Astrocyte (in vitro differentiated cells and primary cell): ENCODE measurements around the gene RARRES1. TPM values are rescaled to one million over a fixed set of nuclear protein-coding genes. Genes with fewer than 3 reads are reported as not detected.
A peak's percentile ranks its signal among the peaks of the same experiment; 100 is the strongest.

Source experiments
- DNase-seq: peaks from one replicate; pipeline ENCODE4 v3.0.0-alpha.2; 2010; ENCODE audit warnings: low read depth
- FAIRE-seq: peaks from 2 replicates; lab custom pipeline; 2011; peaks lifted over from hg19 to GRCh38; lab: Jason Lieb, UNC
- H2AFZ ChIP-seq: 2 replicates; pipeline ENCODE4 v1.6.0; 2012; ENCODE audit warnings: low read depth, low read length, inconsistent platforms
- H3K27ac ChIP-seq: 2 replicates; pipeline ENCODE4 v1.5.1; 2011; ENCODE audit warnings: low read depth, low read length, inconsistent platforms
- H3K27me3 ChIP-seq: 2 replicates; pipeline ENCODE4 v1.6.0; 2011; ENCODE audit warnings: low read length, inconsistent platforms; ENCODE audit not compliant: insufficient read depth
- H3K36me3 ChIP-seq: 2 replicates; pipeline ENCODE4 v1.5.1; 2011; ENCODE audit warnings: low read length, inconsistent platforms; ENCODE audit not compliant: insufficient read depth
- H3K4me1 ChIP-seq: 2 replicates; pipeline ENCODE4 v1.5.1; 2011; ENCODE audit warnings: low read length, inconsistent platforms; ENCODE audit not compliant: insufficient read depth
- H3K4me2 ChIP-seq: 2 replicates; pipeline ENCODE4 v1.6.0; 2012; ENCODE audit warnings: low read length, inconsistent platforms
- H3K4me3 ChIP-seq: 2 replicates; pipeline ENCODE4 v1.5.1; 2011; ENCODE audit warnings: low read depth, mild to moderate bottlenecking, low read length, inconsistent platforms; ENCODE audit not compliant: insufficient read depth
- H3K79me2 ChIP-seq: 2 replicates; pipeline ENCODE4 v1.6.0; 2012; ENCODE audit warnings: mild to moderate bottlenecking, low read length, inconsistent platforms; ENCODE audit not compliant: insufficient read depth
- H3K9ac ChIP-seq: 2 replicates; pipeline ENCODE4 v1.6.0; 2012; ENCODE audit warnings: mild to moderate bottlenecking, low read length, inconsistent platforms
- H3K9me3 ChIP-seq: 2 replicates; pipeline ENCODE4 v1.5.1; 2012; ENCODE audit warnings: low read depth, mild to moderate bottlenecking, low read length, inconsistent platforms; ENCODE audit not compliant: insufficient read depth
- H4K20me1 ChIP-seq: 2 replicates; pipeline ENCODE4 v1.6.0; 2012; ENCODE audit warnings: low read length, inconsistent platforms; ENCODE audit not compliant: insufficient read depth
- H3K27ac Mint-ChIP-seq: one replicate; pipeline ENCODE4 v1.8.0; 2021; ENCODE audit warnings: mild to moderate bottlenecking, mixed read lengths; ENCODE audit not compliant: unreplicated experiment
- H3K27me3 Mint-ChIP-seq: one replicate; pipeline ENCODE4 v1.8.0; 2021; ENCODE audit warnings: low read depth, mixed read lengths; ENCODE audit not compliant: unreplicated experiment
- H3K36me3 Mint-ChIP-seq: one replicate; pipeline ENCODE4 v1.8.0; 2021; ENCODE audit warnings: low read depth, mixed read lengths; ENCODE audit not compliant: unreplicated experiment
- H3K4me1 Mint-ChIP-seq: one replicate; pipeline ENCODE4 v1.8.0; 2021; ENCODE audit warnings: low read depth, mixed read lengths; ENCODE audit not compliant: unreplicated experiment
- H3K4me3 Mint-ChIP-seq: one replicate; pipeline ENCODE4 v1.8.0; 2021; ENCODE audit warnings: mild to moderate bottlenecking, moderate library complexity, mixed read lengths; ENCODE audit not compliant: unreplicated experiment
- H3K9me3 Mint-ChIP-seq: one replicate; pipeline ENCODE4 v1.8.0; 2021; ENCODE audit warnings: mild to moderate bottlenecking, mixed read lengths; ENCODE audit not compliant: unreplicated experiment
- EZH2 ChIP-seq: IDR thresholded peaks from 2 replicates; pipeline ENCODE4 v1.6.1; 2012; ENCODE audit warnings: mild to moderate bottlenecking, low read length, inconsistent platforms; ENCODE audit not compliant: insufficient read depth
- total RNA-seq: library from RNA; stranded (reverse); gene quantifications from 2 replicates; pipeline ENCODE4 v1.2.1, GENCODE V29; 2021
- TF ChIP-seq, protein P1 (sequence below): IDR thresholded peaks from 2 replicates; pipeline ENCODE4 v1.5.1; 2011; ENCODE audit warnings: low read depth, mild to moderate bottlenecking, inconsistent platforms, low read length, moderate library complexity; ENCODE audit not compliant: insufficient read depth

The RARRES1 gene
- total RNA-seq, 1 donor from 2014 or later: 1.2 TPM

DNA sequence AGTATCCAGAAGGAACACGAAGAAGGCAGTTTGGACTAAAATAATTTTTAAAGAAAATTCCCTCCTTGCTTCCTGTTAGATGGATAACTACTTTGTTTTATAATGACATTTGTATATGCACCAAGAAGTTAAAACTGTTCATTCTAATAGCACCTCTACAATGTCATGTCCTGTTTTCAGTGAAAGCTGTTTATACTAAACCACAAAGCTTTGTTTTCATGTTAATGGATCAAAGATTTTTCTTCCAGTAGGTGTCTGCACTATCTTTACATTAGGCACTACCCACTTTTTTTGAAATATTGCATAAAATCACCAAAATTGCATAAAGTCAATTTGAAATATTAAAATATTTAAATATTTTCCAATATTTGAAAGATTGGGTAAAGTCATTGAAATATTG, 10.1 kb downstream of the RARRES1 start:
- DNase-seq (no peak), FAIRE-seq (no peak)
- no peaks in the 10 kb centered on the region for H3K9me3 ChIP-seq
- Mint-ChIP-seq H3K4me3 (no peak overlapping the region), H3K4me1 (peaks cover 29% of the 10 kb centered on the region), H3K27ac (no peak overlapping the region), H3K27me3 (no peaks in the 10 kb centered on the region), H3K36me3 (peaks cover 2% of the 10 kb centered on the region), H3K9me3 (no peaks in the 10 kb centered on the region)
- no peaks in the 10 kb centered on the region for H4K20me1 ChIP-seq
- no peak overlapping the region for H2AFZ ChIP-seq
- H3K79me2 ChIP-seq: peaks cover 3% of the 10 kb centered on the region
- no peak overlapping the region for H3K9ac ChIP-seq
- H3K4me2 ChIP-seq: no peak overlapping the region
- peaks cover 57% of the 10 kb centered on the region for H3K4me1 ChIP-seq
- H3K36me3 ChIP-seq: no peaks in the 10 kb centered on the region
- TF ChIP-seq, protein P1, sequence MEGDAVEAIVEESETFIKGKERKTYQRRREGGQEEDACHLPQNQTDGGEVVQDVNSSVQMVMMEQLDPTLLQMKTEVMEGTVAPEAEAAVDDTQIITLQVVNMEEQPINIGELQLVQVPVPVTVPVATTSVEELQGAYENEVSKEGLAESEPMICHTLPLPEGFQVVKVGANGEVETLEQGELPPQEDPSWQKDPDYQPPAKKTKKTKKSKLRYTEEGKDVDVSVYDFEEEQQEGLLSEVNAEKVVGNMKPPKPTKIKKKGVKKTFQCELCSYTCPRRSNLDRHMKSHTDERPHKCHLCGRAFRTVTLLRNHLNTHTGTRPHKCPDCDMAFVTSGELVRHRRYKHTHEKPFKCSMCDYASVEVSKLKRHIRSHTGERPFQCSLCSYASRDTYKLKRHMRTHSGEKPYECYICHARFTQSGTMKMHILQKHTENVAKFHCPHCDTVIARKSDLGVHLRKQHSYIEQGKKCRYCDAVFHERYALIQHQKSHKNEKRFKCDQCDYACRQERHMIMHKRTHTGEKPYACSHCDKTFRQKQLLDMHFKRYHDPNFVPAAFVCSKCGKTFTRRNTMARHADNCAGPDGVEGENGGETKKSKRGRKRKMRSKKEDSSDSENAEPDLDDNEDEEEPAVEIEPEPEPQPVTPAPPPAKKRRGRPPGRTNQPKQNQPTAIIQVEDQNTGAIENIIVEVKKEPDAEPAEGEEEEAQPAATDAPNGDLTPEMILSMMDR: no peak
- TF ChIP-seq EZH2: no peak
- H3K27me3 ChIP-seq: no peaks in the 10 kb centered on the region
- no peak overlapping the region for H3K4me3 ChIP-seq
- no peak overlapping the region for H3K27ac ChIP-seq

DNA sequence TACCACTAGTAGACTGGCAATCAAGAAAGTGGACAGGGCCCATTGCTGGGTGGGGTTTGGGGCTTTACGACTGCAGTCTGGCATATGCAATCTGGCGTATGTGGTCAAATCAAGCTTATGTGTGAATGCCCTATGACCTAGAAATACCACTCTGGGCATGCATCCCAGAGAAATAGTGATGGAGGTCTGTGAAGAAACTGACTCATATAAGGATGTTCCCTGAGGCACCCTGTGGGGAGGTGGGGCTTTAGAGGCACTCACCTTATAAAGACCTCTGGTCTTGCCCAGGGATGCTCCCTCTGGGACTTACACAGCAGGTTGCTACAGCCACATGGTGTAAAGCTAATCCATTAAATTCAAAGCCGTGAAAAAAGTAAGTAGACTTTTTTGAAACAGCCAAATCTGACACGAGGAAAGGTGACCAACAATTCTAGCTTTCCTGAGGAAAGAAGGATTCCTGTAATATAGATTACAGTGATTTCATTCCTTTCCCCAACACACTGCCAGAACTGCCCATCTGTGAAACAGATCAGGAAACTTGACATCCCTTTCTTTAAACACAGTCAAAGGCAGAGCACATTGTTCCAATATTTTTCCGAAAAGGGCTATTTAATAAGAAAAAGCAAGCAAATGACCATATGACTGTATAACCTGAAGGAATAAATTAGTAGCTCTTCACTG, 13.6 kb downstream of the RARRES1 start:
- Mint-ChIP-seq H3K36me3 (peaks cover 2% of the 10 kb centered on the region), H3K9me3 (no peaks in the 10 kb centered on the region), H3K4me1 (peaks cover 47% of the 10 kb centered on the region), H3K4me3 (no peak overlapping the region), H3K27ac (no peak overlapping the region), H3K27me3 (no peaks in the 10 kb centered on the region)
- Histone ChIP-seq H4K20me1 (no peaks in the 10 kb centered on the region), H2AFZ (no peak overlapping the region), H3K79me2 (peaks cover 4% of the 10 kb centered on the region), H3K27me3 (no peaks in the 10 kb centered on the region), H3K27ac (no peak overlapping the region), H3K4me3 (no peak overlapping the region), H3K4me1 (peaks cover 44% of the 10 kb centered on the region), H3K9ac (peak overlapping the region; percentile 0), H3K9me3 (no peaks in the 10 kb centered on the region), H3K4me2 (peak overlapping the region; percentile 53), H3K36me3 (no peaks in the 10 kb centered on the region)
- TF ChIP-seq EZH2: no peak
- TF ChIP-seq, protein P1: no peak
- DNase-seq (peak; percentile 98), FAIRE-seq (peak; percentile 20)

DNA sequence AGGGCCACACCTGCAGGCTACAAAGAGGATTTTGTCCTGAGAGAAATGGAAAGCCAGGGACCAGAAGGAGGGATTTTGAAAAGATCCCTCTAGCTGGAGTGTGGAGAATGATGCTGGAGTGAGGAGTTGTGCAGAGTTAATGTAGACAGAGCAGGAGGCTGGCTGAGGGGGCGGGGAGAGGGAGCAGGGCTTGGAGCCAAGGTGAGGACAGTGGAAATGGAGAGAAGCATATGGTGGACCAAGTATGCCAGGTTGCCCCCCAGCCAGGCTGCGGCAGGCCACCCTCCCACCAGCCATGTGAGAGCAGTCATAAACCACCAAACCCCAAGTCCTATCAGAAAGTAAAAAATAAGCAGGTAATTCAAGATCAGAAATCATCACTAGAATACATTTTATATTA, 14.7 kb downstream of the RARRES1 start:
- no peaks in the 10 kb centered on the region for H3K9me3 Mint-ChIP-seq
- peaks cover 52% of the 10 kb centered on the region for H3K4me1 Mint-ChIP-seq
- Histone ChIP-seq H3K4me2 (peak overlapping the region; percentile 10), H3K9me3 (no peaks in the 10 kb centered on the region), H3K9ac (no peak overlapping the region), H4K20me1 (no peaks in the 10 kb centered on the region), H3K4me3 (no peak overlapping the region), H3K27ac (no peak overlapping the region), H3K27me3 (no peaks in the 10 kb centered on the region), H3K4me1 (peaks cover 45% of the 10 kb centered on the region), H3K79me2 (peaks cover 4% of the 10 kb centered on the region), H3K36me3 (no peaks in the 10 kb centered on the region), H2AFZ (no peak overlapping the region)
- peaks cover 2% of the 10 kb centered on the region for H3K36me3 Mint-ChIP-seq
- H3K27me3 Mint-ChIP-seq: no peaks in the 10 kb centered on the region
- FAIRE-seq (no peak), DNase-seq (no peak)
- no peak overlapping the region for H3K27ac Mint-ChIP-seq
- H3K4me3 Mint-ChIP-seq: no peak overlapping the region
- no peak for TF ChIP-seq EZH2
- TF ChIP-seq, protein P1: no peak
